SK-N-SH (cell line): Measurements from ENCODE around the gene PELI3.

Experiments
- EZH2phosphoT487 ChIP-seq: fragments of 200-600 bp; sonication (generic); IDR thresholded peaks from 2 replicates; pipeline ENCODE4 v1.6.1; 2017; ENCODE audit warnings: low read depth, mixed run types, mild to moderate bottlenecking, antibody characterized with exemption, moderate library complexity, borderline replicate concordance
- GABPA ChIP-seq: IDR thresholded peaks from 2 replicates; pipeline ENCODE4 v1.4.0; 2012; ENCODE audit warnings: low read depth, mild to moderate bottlenecking
- POLR2AphosphoS5 ChIP-seq: IDR thresholded peaks from 2 replicates; pipeline ENCODE4 v1.6.1; 2012; ENCODE audit warnings: low read depth, low read length
- RAD21 ChIP-seq: IDR thresholded peaks from 2 replicates; pipeline ENCODE4 v1.6.1; 2012; ENCODE audit warnings: mild to moderate bottlenecking, low read length
- RCOR1 ChIP-seq: fragments of 150-350 bp; IDR thresholded peaks from 2 replicates; pipeline ENCODE4 v1.6.1; 2017; ENCODE audit warnings: antibody characterized with exemption, low read length
- SIN3A ChIP-seq: IDR thresholded peaks from 2 replicates; pipeline ENCODE4 v1.6.1; 2012; ENCODE audit warnings: low read depth, mild to moderate bottlenecking, low read length, moderate library complexity, borderline replicate concordance
- SMC3 ChIP-seq: IDR thresholded peaks from 2 replicates; pipeline ENCODE4 v1.6.1; 2012; ENCODE audit warnings: low read depth, low read length, improper control_type of control experiment
- TCF12 ChIP-seq: IDR thresholded peaks from 2 replicates; pipeline ENCODE4 v1.4.0; 2012
- YY1 ChIP-seq: IDR thresholded peaks from 2 replicates; pipeline ENCODE4 v1.4.0; 2012; ENCODE audit warnings: low read depth, mild to moderate bottlenecking
- TF ChIP-seq, protein P1 (sequence below): fragments of 200-600 bp; sonication (generic); IDR thresholded peaks from 2 replicates; pipeline ENCODE4 v1.6.1; 2017; ENCODE audit warnings: antibody characterized with exemption, mild to moderate bottlenecking, moderate library complexity
- TF ChIP-seq, protein P2 (sequence below): IDR thresholded peaks from 2 replicates; pipeline ENCODE4 v1.4.0; 2012; ENCODE audit warnings: low read depth, borderline replicate concordance

DNA sequence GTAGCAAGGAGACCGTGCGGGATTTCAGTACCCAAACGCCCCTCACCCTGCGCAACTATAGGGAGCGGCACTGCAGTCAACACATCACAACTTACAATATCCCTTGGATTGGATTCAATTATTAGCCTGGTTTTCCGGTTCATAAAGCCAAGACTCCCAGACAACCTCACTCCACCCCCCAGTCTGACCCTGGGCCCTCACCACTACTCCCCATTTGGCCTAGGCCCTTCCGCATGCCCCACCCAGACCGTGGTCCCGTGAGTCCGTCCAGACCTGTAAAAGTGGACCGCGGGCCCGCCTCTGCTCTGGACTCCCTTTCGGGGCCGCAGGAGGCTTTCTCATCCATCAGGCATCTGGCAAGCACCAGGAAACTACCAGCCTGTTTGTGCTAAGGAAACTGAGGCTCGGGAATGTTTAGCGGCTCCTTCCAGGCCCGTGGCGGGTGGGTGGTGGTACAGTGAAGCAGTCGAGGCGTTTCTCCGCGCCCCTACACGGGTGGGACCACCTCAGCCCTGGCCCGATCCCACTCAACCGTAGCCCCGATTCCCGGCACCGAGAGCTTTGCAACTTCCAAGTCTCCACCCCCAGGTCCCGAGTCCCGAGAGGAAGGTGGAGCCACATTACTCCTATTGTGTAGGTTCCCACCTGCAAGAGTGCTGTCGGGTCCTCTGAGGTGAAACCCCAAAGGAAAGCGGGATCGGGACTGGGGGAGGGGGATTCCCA lies 12.8 kb downstream of the PELI3 start:
- TF ChIP-seq RAD21 (no peak), RCOR1 (no peak), TCF12 (no peak), POLR2AphosphoS5 (no peak), SIN3A (no peak), SMC3 (no peak), GABPA (peak; percentile 24; the same call in 1 of the 2 replicates), EZH2phosphoT487 (no peak), YY1 (no peak)
- TF ChIP-seq, protein P1, sequence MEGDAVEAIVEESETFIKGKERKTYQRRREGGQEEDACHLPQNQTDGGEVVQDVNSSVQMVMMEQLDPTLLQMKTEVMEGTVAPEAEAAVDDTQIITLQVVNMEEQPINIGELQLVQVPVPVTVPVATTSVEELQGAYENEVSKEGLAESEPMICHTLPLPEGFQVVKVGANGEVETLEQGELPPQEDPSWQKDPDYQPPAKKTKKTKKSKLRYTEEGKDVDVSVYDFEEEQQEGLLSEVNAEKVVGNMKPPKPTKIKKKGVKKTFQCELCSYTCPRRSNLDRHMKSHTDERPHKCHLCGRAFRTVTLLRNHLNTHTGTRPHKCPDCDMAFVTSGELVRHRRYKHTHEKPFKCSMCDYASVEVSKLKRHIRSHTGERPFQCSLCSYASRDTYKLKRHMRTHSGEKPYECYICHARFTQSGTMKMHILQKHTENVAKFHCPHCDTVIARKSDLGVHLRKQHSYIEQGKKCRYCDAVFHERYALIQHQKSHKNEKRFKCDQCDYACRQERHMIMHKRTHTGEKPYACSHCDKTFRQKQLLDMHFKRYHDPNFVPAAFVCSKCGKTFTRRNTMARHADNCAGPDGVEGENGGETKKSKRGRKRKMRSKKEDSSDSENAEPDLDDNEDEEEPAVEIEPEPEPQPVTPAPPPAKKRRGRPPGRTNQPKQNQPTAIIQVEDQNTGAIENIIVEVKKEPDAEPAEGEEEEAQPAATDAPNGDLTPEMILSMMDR: no peak
- TF ChIP-seq, protein P2, sequence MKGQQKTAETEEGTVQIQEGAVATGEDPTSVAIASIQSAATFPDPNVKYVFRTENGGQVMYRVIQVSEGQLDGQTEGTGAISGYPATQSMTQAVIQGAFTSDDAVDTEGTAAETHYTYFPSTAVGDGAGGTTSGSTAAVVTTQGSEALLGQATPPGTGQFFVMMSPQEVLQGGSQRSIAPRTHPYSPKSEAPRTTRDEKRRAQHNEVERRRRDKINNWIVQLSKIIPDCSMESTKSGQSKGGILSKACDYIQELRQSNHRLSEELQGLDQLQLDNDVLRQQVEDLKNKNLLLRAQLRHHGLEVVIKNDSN: no peak
